A673 (cell line): ENCODE data around the gene CMYA5.

Experiments
- CTCF ChIP-seq: fragments of 300-800, 200-600 bp; sonication (generic); conservative IDR thresholded peaks from 2 replicates; pipeline ENCODE4 v1.5.1; 2017; ENCODE audit warnings: low read depth, mild to moderate bottlenecking, antibody characterized with exemption, low read length, moderate library complexity, mixed read lengths
- EZH2 ChIP-seq: fragments of 200-600 bp; sonication (generic); IDR thresholded peaks from 2 replicates; pipeline ENCODE4 v1.6.1; 2017; ENCODE audit warnings: borderline replicate concordance, low read depth, mild to moderate bottlenecking, mixed read lengths, antibody characterized with exemption, low read length; ENCODE audit not compliant: poor library complexity, severe bottlenecking

- no peak for TF ChIP-seq CTCF
- TF ChIP-seq EZH2: no peak
Observed at GRCh38 chr5:79795764-79796398, 106.2 kb downstream of the CMYA5 start.
